ENCODE measurements around the gene JPT1.

The JPT1 gene

GRCh38 chr17:75191584-75191983 is 37.3 kb upstream of the JPT1 start:
- Histone ChIP-seq H3K27ac (ENCODE audit: low read depth, low read length) (no peak overlapping the region), H3K36me3 (ENCODE audit: control insufficient read depth, low read length) (no peaks in the 10 kb centered on the region), H3K9me3 (ENCODE audit: control insufficient read depth, insufficient read depth, low read length) (no peaks in the 10 kb centered on the region), H3F3A (ENCODE audit: control insufficient read depth, insufficient read depth) (no peaks in the 10 kb centered on the region), H3K9me2 (replicated peaks; ENCODE audit: control insufficient read depth, low read length) (no peaks in the 10 kb centered on the region), H3K79me2 (ENCODE audit: control insufficient read depth, low read length) (no peaks in the 10 kb centered on the region), H3K4me1 (ENCODE audit: control insufficient read depth, low read length) (no peaks in the 10 kb centered on the region), H3K4me2 (ENCODE audit: low read length) (no peak overlapping the region), H3K4me3 (ENCODE audit: low read length) (no peak overlapping the region), H4K20me1 (ENCODE audit: control insufficient read depth, insufficient read depth, low read depth, low read length) (no peaks in the 10 kb centered on the region), H3K27me3 (ENCODE audit: control insufficient read depth, low read length) (0 out of 2 replicates have a peak, but pooled peaks cover 2% of the 10 kb centered on the region)
- TF ChIP-seq EZH2phosphoT487 (IDR thresholded peaks at IDR 0.05; ENCODE audit: borderline replicate concordance, low read length) (no peak), CTCF (IDR thresholded peaks at IDR 0.05; ENCODE audit: low read depth, low read length, poor library complexity, severe bottlenecking) (no peak)

- Histone ChIP-seq H3K36me3 (ENCODE audit: control insufficient read depth, low read length) (no peaks in the 10 kb centered on the region), H3K27me3 (ENCODE audit: control insufficient read depth, low read length) (0 out of 2 replicates have a peak, but pooled peaks cover 2% of the 10 kb centered on the region), H3K27ac (ENCODE audit: low read depth, low read length) (no peak overlapping the region), H4K20me1 (ENCODE audit: control insufficient read depth, insufficient read depth, low read depth, low read length) (no peaks in the 10 kb centered on the region), H3K4me3 (ENCODE audit: low read length) (no peak overlapping the region), H3F3A (ENCODE audit: control insufficient read depth, insufficient read depth) (no peaks in the 10 kb centered on the region), H3K9me2 (replicated peaks; ENCODE audit: control insufficient read depth, low read length) (no peaks in the 10 kb centered on the region), H3K4me2 (ENCODE audit: low read length) (no peak overlapping the region), H3K79me2 (ENCODE audit: control insufficient read depth, low read length) (peaks cover 2% of the 10 kb centered on the region; the same call in 1 of the 2 replicates), H3K9me3 (ENCODE audit: control insufficient read depth, insufficient read depth, low read length) (no peaks in the 10 kb centered on the region), H3K4me1 (ENCODE audit: control insufficient read depth, low read length) (peaks cover 2% of the 10 kb centered on the region)
- TF ChIP-seq EZH2phosphoT487 (IDR thresholded peaks at IDR 0.05; ENCODE audit: borderline replicate concordance, low read length): no peak
- no peak for TF ChIP-seq CTCF (IDR thresholded peaks at IDR 0.05; ENCODE audit: low read depth, low read length, poor library complexity, severe bottlenecking)
Measured at GRCh38 chr17:75188614-75189013, 34.3 kb upstream of the JPT1 start.

- Histone ChIP-seq H4K20me1 (ENCODE audit: control insufficient read depth, insufficient read depth, low read depth, low read length) (peaks cover 16% of the 10 kb centered on the region; the same call in 1 of the 2 replicates), H3K4me2 (ENCODE audit: low read length) (peak overlapping the region; percentile 55; the same call in 1 of the 2 replicates), H3K4me3 (ENCODE audit: low read length) (peak overlapping the region; percentile 99; the same call in 1 of the 2 replicates), H3K27me3 (ENCODE audit: control insufficient read depth, low read length) (0 out of 2 replicates have a peak, but pooled peaks cover 2% of the 10 kb centered on the region), H3K79me2 (ENCODE audit: control insufficient read depth, low read length) (peaks cover 43% of the 10 kb centered on the region), H3K4me1 (ENCODE audit: control insufficient read depth, low read length) (peaks cover 15% of the 10 kb centered on the region), H3K36me3 (ENCODE audit: control insufficient read depth, low read length) (peaks cover 31% of the 10 kb centered on the region), H3F3A (ENCODE audit: control insufficient read depth, insufficient read depth) (no peaks in the 10 kb centered on the region; the same call in none of the 2 replicates), H3K27ac (ENCODE audit: low read depth, low read length) (no peak overlapping the region), H3K9me2 (replicated peaks; ENCODE audit: control insufficient read depth, low read length) (no peaks in the 10 kb centered on the region), H3K9me3 (ENCODE audit: control insufficient read depth, insufficient read depth, low read length) (no peaks in the 10 kb centered on the region)
- TF ChIP-seq EZH2phosphoT487 (IDR thresholded peaks at IDR 0.05; ENCODE audit: borderline replicate concordance, low read length) (no peak), CTCF (IDR thresholded peaks at IDR 0.05; ENCODE audit: low read depth, low read length, poor library complexity, severe bottlenecking) (no peak)
Measured at GRCh38 chr17:75183999-75184884, 29.9 kb upstream of the JPT1 start.
